ACC112 (cell line): Measurements from ENCODE around the gene OSM.

Experiments
- H2AFZ ChIP-seq: fragments of 200-600 bp; sonication (generic); one replicate; pipeline ENCODE4 v1.6.0; 2017; ENCODE audit warnings: antibody characterized with exemption, low read length; ENCODE audit not compliant: unreplicated experiment
- H3K27ac ChIP-seq: fragments of 200-600 bp; sonication (generic); 2 replicates; pipeline ENCODE4 v1.5.1; 2014; ENCODE audit warnings: low read depth, mild to moderate bottlenecking, antibody characterized with exemption, low read length, moderate library complexity
- H3K27me3 ChIP-seq: fragments of 200-600 bp; sonication (generic); 2 replicates; pipeline ENCODE4 v1.6.1; 2014; ENCODE audit warnings: mild to moderate bottlenecking, antibody characterized with exemption, low read length, moderate library complexity, mixed read lengths; ENCODE audit not compliant: insufficient read depth
- H3K36me3 ChIP-seq: fragments of 200-600 bp; sonication (generic); 2 replicates; pipeline ENCODE4 v1.6.1; 2016; ENCODE audit warnings: mild to moderate bottlenecking, antibody characterized with exemption, low read length, moderate library complexity, mixed read lengths; ENCODE audit not compliant: insufficient read depth
- H3K4me1 ChIP-seq: fragments of 200-600 bp; sonication (generic); one replicate; pipeline ENCODE4 v1.6.1; 2016; ENCODE audit warnings: low read length, mixed read lengths; ENCODE audit not compliant: insufficient read depth, unreplicated experiment, control insufficient read depth
- H3K4me3 ChIP-seq: fragments of 200-600 bp; sonication (generic); 2 replicates; pipeline ENCODE4 v1.5.1; 2014; ENCODE audit warnings: mild to moderate bottlenecking, low read depth, low read length
- H3K79me2 ChIP-seq: fragments of 200-600 bp; sonication (generic); one replicate; pipeline ENCODE4 v1.6.0; 2016; ENCODE audit warnings: low read length; ENCODE audit not compliant: control insufficient read depth, unreplicated experiment, insufficient read depth

OSM gene

GRCh38 chr22:30266445-30267381, at the start of gene OSM:
TSS of gene OSM (minus strand) at chr22:30266851. CDS start at chr22:30266799, 52 bp downstream.
- H2AFZ ChIP-seq: no peak within 1 kb of the TSS
- H3K27ac ChIP-seq: no peak within 1 kb of the TSS
- no peak within 1 kb of the TSS for H3K4me3 ChIP-seq
- H3K36me3 ChIP-seq: no peaks in the 10 kb centered on the region
- H3K79me2 ChIP-seq: no peaks in the 10 kb centered on the region
- no peaks in the 10 kb centered on the region for H3K27me3 ChIP-seq
- no peaks in the 10 kb centered on the region for H3K4me1 ChIP-seq

GRCh38 chr22:30315962-30316576, 49.4 kb upstream of the OSM start:
- H3K4me1 ChIP-seq: peaks cover 46% of the 10 kb centered on the region
- H3K79me2 ChIP-seq: peaks cover 14% of the 10 kb centered on the region
- no peaks in the 10 kb centered on the region for H3K27me3 ChIP-seq
- no peak overlapping the region; the same call in 1 of the 2 replicates for H3K27ac ChIP-seq
- H3K4me3 ChIP-seq: no peak overlapping the region
- no peak overlapping the region for H2AFZ ChIP-seq
- H3K36me3 ChIP-seq: no peaks in the 10 kb centered on the region

GRCh38 chr22:30314915-30315314, 48.3 kb upstream of the OSM start:
- H3K36me3 ChIP-seq: no peaks in the 10 kb centered on the region
- H3K27ac ChIP-seq: no peak overlapping the region
- H3K79me2 ChIP-seq: peaks cover 23% of the 10 kb centered on the region
- H3K4me3 ChIP-seq: no peak overlapping the region
- H3K27me3 ChIP-seq: no peaks in the 10 kb centered on the region
- peaks cover 56% of the 10 kb centered on the region for H3K4me1 ChIP-seq
- H2AFZ ChIP-seq: no peak overlapping the region

GRCh38 chr22:30313527-30314363, 47.1 kb upstream of the OSM start:
- H3K27ac ChIP-seq: no peak overlapping the region; the same call in 1 of the 2 replicates
- no peak overlapping the region for H3K4me3 ChIP-seq
- H2AFZ ChIP-seq: no peak overlapping the region
- no peaks in the 10 kb centered on the region for H3K27me3 ChIP-seq
- no peaks in the 10 kb centered on the region for H3K36me3 ChIP-seq
- H3K79me2 ChIP-seq: peaks cover 31% of the 10 kb centered on the region
- peaks cover 56% of the 10 kb centered on the region for H3K4me1 ChIP-seq

- Histone ChIP-seq H3K4me3 (no peak overlapping the region), H3K79me2 (peaks cover 28% of the 10 kb centered on the region), H3K36me3 (no peaks in the 10 kb centered on the region), H3K4me1 (peaks cover 54% of the 10 kb centered on the region), H2AFZ (no peak overlapping the region), H3K27ac (peak overlapping the region; percentile 53; the same call in 1 of the 2 replicates), H3K27me3 (no peaks in the 10 kb centered on the region)
Observed at GRCh38 chr22:30312053-30312452, 45.4 kb upstream of the OSM start.

- Histone ChIP-seq H3K27ac (peak overlapping the region; percentile 53; the same call in 1 of the 2 replicates), H3K79me2 (peaks cover 31% of the 10 kb centered on the region), H3K27me3 (no peaks in the 10 kb centered on the region), H3K4me3 (no peak overlapping the region), H3K4me1 (peaks cover 57% of the 10 kb centered on the region), H3K36me3 (no peaks in the 10 kb centered on the region), H2AFZ (no peak overlapping the region)
Observed at GRCh38 chr22:30310881-30311771, 44.5 kb upstream of the OSM start.

GRCh38 chr22:30309951-30310741, 43.5 kb upstream of the OSM start:
- Histone ChIP-seq H3K36me3 (no peaks in the 10 kb centered on the region), H3K4me1 (peaks cover 59% of the 10 kb centered on the region), H3K27me3 (no peaks in the 10 kb centered on the region), H3K4me3 (no peak overlapping the region), H2AFZ (no peak overlapping the region), H3K27ac (no peak overlapping the region), H3K79me2 (peaks cover 35% of the 10 kb centered on the region)

GRCh38 chr22:30308518-30309230, 42.0 kb upstream of the OSM start:
- H3K4me1 ChIP-seq: peaks cover 57% of the 10 kb centered on the region
- H3K4me3 ChIP-seq: no peak overlapping the region
- no peaks in the 10 kb centered on the region for H3K36me3 ChIP-seq
- peaks cover 38% of the 10 kb centered on the region for H3K79me2 ChIP-seq
- no peak overlapping the region for H3K27ac ChIP-seq
- no peak overlapping the region for H2AFZ ChIP-seq
- H3K27me3 ChIP-seq: no peaks in the 10 kb centered on the region

- H3K4me3 ChIP-seq: no peak overlapping the region
- no peaks in the 10 kb centered on the region for H3K27me3 ChIP-seq
- H2AFZ ChIP-seq: no peak overlapping the region
- H3K79me2 ChIP-seq: peaks cover 40% of the 10 kb centered on the region
- H3K36me3 ChIP-seq: no peaks in the 10 kb centered on the region
- H3K27ac ChIP-seq: no peak overlapping the region
- peaks cover 56% of the 10 kb centered on the region for H3K4me1 ChIP-seq
Observed at GRCh38 chr22:30308093-30308492, 41.4 kb upstream of the OSM start.
